Tibial nerve (tissue), 3 donors: ENCODE measurements around the gene TMEM129.

Experiments used
- CTCF ChIP-seq, 5 experiments: fragments of 200-600 bp in 3 of 5; fragments of 450-650 bp in 2 of 5; sonication (generic) in 3 of 5; IDR thresholded peaks; one replicate each; pipeline ENCODE4 v1.5.1; 2016 to 2019; ENCODE audit warnings: antibody characterized with exemption in 5 of 5, mild to moderate bottlenecking in 3 of 5, moderate library complexity in 2 of 5
- POLR2A ChIP-seq, 2 donors: fragments of 450-650 bp; IDR thresholded peaks; one replicate each; pipeline ENCODE4 v1.6.1; 2017; ENCODE audit warnings: antibody characterized with exemption in 2 of 2, mild to moderate bottlenecking in 2 of 2, moderate library complexity in 2 of 2

- TF ChIP-seq CTCF (IDR thresholded peaks at IDR 0.05) = peak in 2 of 5 experiments; percentile 47
- TF ChIP-seq POLR2A (IDR thresholded peaks at IDR 0.05) = peak; percentile 85 to 87
Measured at GRCh38 chr4:1712216-1713002, 8.7 kb downstream of the TMEM129 start, which contains the start of gene SLBP.
